ENCODE data around the gene SARDH. TPM values are rescaled to one million over a fixed set of nuclear protein-coding genes. Genes with fewer than 3 reads are reported as not detected.
"Not testable (repeated sequence)": the region's sequence is repeated elsewhere in the genome, so short reads cannot be mapped to it uniquely, and the experiment has no call there.

The SARDH gene
- polyA plus RNA-seq, 3 donors = not detected

GRCh38 chr9:133627341-133627740 lies 110.8 kb downstream of the SARDH start:
- no peak overlapping the region for H3K4me3 Mint-ChIP-seq
- WGBS (ENCODE audit: insufficient coverage) = 79% methylated on average over 2 of the region's 3 CpGs
- H2AFZ ChIP-seq (ENCODE audit: insufficient read depth, low read depth, low read length, poor library complexity, severe bottlenecking) = no peak overlapping the region
- peaks cover 0 to 4% (median 1%) of the 10 kb centered on the region in 3 donors for H3K27me3 Mint-ChIP-seq (ENCODE audit: low read depth in 3 of 3)
- no peak for TF ChIP-seq CTCF (IDR thresholded peaks at IDR 0.05)
- no peak for DNase-seq
- no peak overlapping the region for H3K4me2 ChIP-seq (replicated peaks; ENCODE audit: extremely low read depth, low read length, poor library complexity, severe bottlenecking)
- no peak overlapping the region for H3K27ac Mint-ChIP-seq
- H3K27me3 ChIP-seq (ENCODE audit: control insufficient read depth in 2 of 2, insufficient read depth in 2 of 2, low read length in 2 of 2) = no peaks in the 10 kb centered on the region
- H3K36me3 Mint-ChIP-seq = no peaks in the 10 kb centered on the region
- H3K9me3 ChIP-seq (replicated peaks in 1 of 2; ENCODE audit: control insufficient read depth in 1 of 2, insufficient read depth in 1 of 2, low read length in 2 of 2) = peaks cover 0 to 11% of the 10 kb centered on the region in 2 donors
- intact Hi-C loops (cut with micrococcal nuclease) = no loop called here
- no peaks in the 10 kb centered on the region for H3K4me1 Mint-ChIP-seq
- H3K4me1 ChIP-seq (ENCODE audit: control insufficient read depth in 1 of 2, insufficient read depth in 2 of 2, low read length in 2 of 2) = no peaks in the 10 kb centered on the region
- no peaks in the 10 kb centered on the region for H3K79me2 ChIP-seq (ENCODE audit: insufficient read depth, low read length)
- no peak overlapping the region for H3K9ac ChIP-seq (ENCODE audit: insufficient read depth, low read length, poor library complexity, severe bottlenecking)
- H3K9me3 Mint-ChIP-seq = peaks cover 4 to 20% (median 12%) of the 10 kb centered on the region in 7 donors
- H4K20me1 ChIP-seq (ENCODE audit: insufficient read depth, low read length) = no peaks in the 10 kb centered on the region
- H3K36me3 ChIP-seq (replicated peaks in 1 of 2; ENCODE audit: control insufficient read depth in 1 of 2, insufficient read depth in 2 of 2, low read length in 2 of 2) = no peaks in the 10 kb centered on the region
- no peak overlapping the region for H3K4me3 ChIP-seq (replicated peaks in 1 of 3; ENCODE audit: low read depth in 2 of 3, low read length in 3 of 3)
- H3K27ac ChIP-seq (ENCODE audit: low read depth in 1 of 2, low read length in 2 of 2) = no peak overlapping the region

GRCh38 chr9:133626008-133626407 lies 112.1 kb downstream of the SARDH start:
- not testable (repeated sequence) for H3K4me1 ChIP-seq (ENCODE audit: control insufficient read depth in 1 of 2, insufficient read depth in 2 of 2, low read length in 2 of 2)

More at GRCh38 chr9:133626008-133626407, 112.1 kb downstream of the SARDH start:
- H3K9me3 ChIP-seq (replicated peaks in 1 of 2; ENCODE audit: control insufficient read depth in 1 of 2, insufficient read depth in 1 of 2, low read length in 2 of 2) = peaks cover 0 to 11% of the 10 kb centered on the region in 2 donors
- H3K9ac ChIP-seq (ENCODE audit: insufficient read depth, low read length, poor library complexity, severe bottlenecking); H3K4me1 Mint-ChIP-seq; H2AFZ ChIP-seq (ENCODE audit: insufficient read depth, low read depth, low read length, poor library complexity, severe bottlenecking); H3K27me3 ChIP-seq (ENCODE audit: control insufficient read depth in 2 of 2, insufficient read depth in 2 of 2, low read length in 2 of 2); H3K79me2 ChIP-seq (ENCODE audit: insufficient read depth, low read length); H3K27ac ChIP-seq (ENCODE audit: low read depth in 1 of 2, low read length in 2 of 2); intact Hi-C loops (cut with micrococcal nuclease); H3K36me3 Mint-ChIP-seq; H3K4me2 ChIP-seq (replicated peaks; ENCODE audit: extremely low read depth, low read length, poor library complexity, severe bottlenecking); DNase-seq; H3K4me3 ChIP-seq (replicated peaks in 1 of 3; ENCODE audit: low read depth in 2 of 3, low read length in 3 of 3); H3K4me3 Mint-ChIP-seq; H3K27ac Mint-ChIP-seq; H4K20me1 ChIP-seq (ENCODE audit: insufficient read depth, low read length); H3K36me3 ChIP-seq (replicated peaks in 1 of 2; ENCODE audit: control insufficient read depth in 1 of 2, insufficient read depth in 2 of 2, low read length in 2 of 2): not testable (repeated sequence)
- peaks cover 0 to 11% (median 9%) of the 10 kb centered on the region in 3 donors for H3K27me3 Mint-ChIP-seq (ENCODE audit: low read depth in 3 of 3)
- H3K9me3 Mint-ChIP-seq = peaks cover 4 to 20% (median 12%) of the 10 kb centered on the region in 7 donors
